Left lung (tissue), 10 donors: Measurements from ENCODE around the gene SCNN1B. TPM values are rescaled to one million over a fixed set of nuclear protein-coding genes. Genes with fewer than 3 reads are reported as not detected.
A peak's percentile ranks its signal among the peaks of the same experiment; 100 is the strongest.

Experiments used
- ATAC-seq: fragments of 200-7000 bp; cut with Tn5 transposase; one replicate; pipeline ENCODE4 v1.9.1; 2020; ENCODE audit warnings: moderate library complexity
- DNase-seq, 4 donors: peaks; one replicate each; pipeline ENCODE4 v3.0.0-alpha.2; 2013 to 2020
- H3K27ac ChIP-seq, 2 donors: fragments of 200-600 bp; sonication (generic) in 1 of 2; one replicate each; pipeline versions ENCODE4 v1.5.0 to v1.8.0; 2020 to 2021
- H3K27me3 ChIP-seq, 2 donors: fragments of 200-600 bp; sonication (generic) in 1 of 2; one replicate each; pipeline versions ENCODE4 v1.5.0 to v1.8.0; 2020 to 2021
- H3K36me3 ChIP-seq, 2 donors: fragments of 200-600 bp; sonication (generic) in 1 of 2; one replicate each; pipeline versions ENCODE4 v1.5.0 to v1.8.0; 2020 to 2021
- H3K4me1 ChIP-seq, 2 donors: fragments of 200-600 bp; one replicate each; pipeline ENCODE4 v1.8.0; 2021
- H3K4me3 ChIP-seq, 2 donors: fragments of 200-600 bp; sonication (generic) in 1 of 2; one replicate each; pipeline versions ENCODE4 v1.5.0 to v1.8.0; 2020 to 2021; ENCODE audit warnings: mild to moderate bottlenecking in 1 of 2
- H3K9me3 ChIP-seq, 2 donors: fragments of 200-600 bp; sonication (generic) in 1 of 2; one replicate each; pipeline versions ENCODE4 v1.5.0 to v1.8.0; 2020 to 2021
- CTCF ChIP-seq, 2 donors: fragments of 200-600 bp; sonication (generic) in 1 of 2; IDR thresholded peaks; one replicate each; pipeline versions ENCODE4 v1.5.0 to v1.8.0; 2021; ENCODE audit warnings: antibody characterized with exemption in 2 of 2
- intact Hi-C, 2 donors: fragments of 100-400 bp; cut with DNase I; formaldehyde crosslinking; loops; one replicate each; pipeline versions ENCODE4 v1.11.2 to v1.14.2; 2022
- polyA plus RNA-seq, 6 donors: library from polyadenylated mRNA; unstranded; fragments of 120-200 nt; gene quantifications; one replicate each; pipeline ENCODE4 v1.2.1, GENCODE V29; 2013; ENCODE audit not compliant: insufficient read length in 6 of 6
- total RNA-seq, 2 donors: library from RNA; stranded (reverse); fragmentation: NEBNext Ultra II Directional; extraction: Animal tissue kit (Norgen Biotek cat#: 25700); gene quantifications; one replicate each; pipeline ENCODE4 v1.2.1, GENCODE V29; 2021
- donor health status: DM: no; HTN: yes; CAD: no.
- donor health status: DM: no; HTN: no; CAD: no.

SCNN1B gene
- total and polyA plus RNA-seq, 8 donors = 2.4 to 28.6 (median 3.4) TPM

GRCh38 chr16:23279721-23280153 is 22.4 kb upstream of the SCNN1B start:
- DNase-seq = no peak
- peak; percentile 61 for ATAC-seq
- intact Hi-C loops = no loop called here
- TF ChIP-seq CTCF (IDR thresholded peaks at IDR 0.05) = no peak
- no peak overlapping the region for H3K27ac ChIP-seq
- no peak overlapping the region for H3K4me3 ChIP-seq
- no peaks in the 10 kb centered on the region for H3K9me3 ChIP-seq
- no peaks in the 10 kb centered on the region for H3K4me1 ChIP-seq
- H3K27me3 ChIP-seq = no peaks in the 10 kb centered on the region
- H3K36me3 ChIP-seq = no peaks in the 10 kb centered on the region

- TF ChIP-seq CTCF (IDR thresholded peaks at IDR 0.05) = no peak
- Histone ChIP-seq H3K9me3 (no peaks in the 10 kb centered on the region), H3K4me1 (no peaks in the 10 kb centered on the region), H3K4me3 (no peak overlapping the region), H3K27ac (no peak overlapping the region), H3K36me3 (no peaks in the 10 kb centered on the region), H3K27me3 (no peaks in the 10 kb centered on the region)
- ATAC-seq = no peak
- intact Hi-C loops = no loop called here
- no peak for DNase-seq
Measured at GRCh38 chr16:23280483-23280967, 21.6 kb upstream of the SCNN1B start.

- TF ChIP-seq CTCF (IDR thresholded peaks at IDR 0.05) = no peak
- no peaks in the 10 kb centered on the region for H3K36me3 ChIP-seq
- intact Hi-C loops = no loop called here
Measured at GRCh38 chr16:23282568-23282967, 19.5 kb upstream of the SCNN1B start.

GRCh38 chr16:23283571-23283970 is 18.5 kb upstream of the SCNN1B start:
- DNase-seq (no peak), ATAC-seq (no peak)
- no peaks in the 10 kb centered on the region for H3K36me3 ChIP-seq
- no peak for TF ChIP-seq CTCF (IDR thresholded peaks at IDR 0.05)
- H3K27me3 ChIP-seq = no peaks in the 10 kb centered on the region
- intact Hi-C loops = no loop called here
- no peak overlapping the region for H3K27ac ChIP-seq
- H3K4me3 ChIP-seq = no peak overlapping the region
- H3K4me1 ChIP-seq = no peaks in the 10 kb centered on the region
- H3K9me3 ChIP-seq = no peaks in the 10 kb centered on the region

More at GRCh38 chr16:23282568-23282967, 19.5 kb upstream of the SCNN1B start:
- Histone ChIP-seq H3K9me3 (no peaks in the 10 kb centered on the region), H3K4me3 (no peak overlapping the region), H3K27ac (no peak overlapping the region), H3K4me1 (no peaks in the 10 kb centered on the region), H3K27me3 (no peaks in the 10 kb centered on the region)
- ATAC-seq (no peak), DNase-seq (no peak)

- H3K27ac ChIP-seq = no peak overlapping the region
- H3K36me3 ChIP-seq = no peaks in the 10 kb centered on the region
- no peak for DNase-seq
- TF ChIP-seq CTCF (IDR thresholded peaks at IDR 0.05) = no peak
- ATAC-seq = no peak
- no peak overlapping the region for H3K4me3 ChIP-seq
- intact Hi-C loops = no loop called here
- H3K27me3 ChIP-seq = no peaks in the 10 kb centered on the region
- no peaks in the 10 kb centered on the region for H3K9me3 ChIP-seq
- no peaks in the 10 kb centered on the region for H3K4me1 ChIP-seq
Measured at GRCh38 chr16:23284584-23284983, 17.5 kb upstream of the SCNN1B start.
